Epithelial cell of esophagus (primary cell): ENCODE data around the gene ETDA.

Experiments used
- DNase-seq: peaks from one replicate; pipeline ENCODE4 v3.0.0; 2010; ENCODE audit warnings: low read depth
- H3K4me3 ChIP-seq: 2 replicates; pipeline ENCODE4 v1.5.1; 2011; ENCODE audit warnings: mild to moderate bottlenecking, low read length, control low read depth
- TF ChIP-seq, protein P1 (sequence below): IDR thresholded peaks from 2 replicates; pipeline ENCODE4 v1.5.1; 2011; ENCODE audit warnings: low read depth, mild to moderate bottlenecking, low read length, control low read depth, inconsistent platforms; ENCODE audit not compliant: insufficient read depth; ENCODE audit errors: missing control alignments

The ETDA gene

DNA sequence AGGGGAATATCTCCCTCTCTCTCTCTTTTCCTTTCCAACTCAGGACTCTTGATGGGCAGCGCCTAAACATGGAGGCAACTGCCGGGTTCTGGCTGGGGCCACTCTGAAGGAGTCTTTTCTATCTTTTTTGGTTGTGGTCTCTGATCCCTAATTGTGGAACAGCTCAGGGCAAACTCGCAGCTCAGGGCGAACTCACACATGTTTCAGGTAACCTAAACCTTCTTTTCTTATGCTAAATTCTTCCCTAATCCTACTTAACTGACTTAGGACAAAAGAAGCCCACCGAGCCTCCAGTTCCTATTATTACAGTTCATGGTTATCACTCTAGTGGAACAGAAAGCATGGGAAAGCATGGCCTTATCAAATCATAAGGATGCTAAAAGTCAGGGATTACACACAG lies 21.3 kb downstream of the ETDA start:
- TF ChIP-seq, protein P1, sequence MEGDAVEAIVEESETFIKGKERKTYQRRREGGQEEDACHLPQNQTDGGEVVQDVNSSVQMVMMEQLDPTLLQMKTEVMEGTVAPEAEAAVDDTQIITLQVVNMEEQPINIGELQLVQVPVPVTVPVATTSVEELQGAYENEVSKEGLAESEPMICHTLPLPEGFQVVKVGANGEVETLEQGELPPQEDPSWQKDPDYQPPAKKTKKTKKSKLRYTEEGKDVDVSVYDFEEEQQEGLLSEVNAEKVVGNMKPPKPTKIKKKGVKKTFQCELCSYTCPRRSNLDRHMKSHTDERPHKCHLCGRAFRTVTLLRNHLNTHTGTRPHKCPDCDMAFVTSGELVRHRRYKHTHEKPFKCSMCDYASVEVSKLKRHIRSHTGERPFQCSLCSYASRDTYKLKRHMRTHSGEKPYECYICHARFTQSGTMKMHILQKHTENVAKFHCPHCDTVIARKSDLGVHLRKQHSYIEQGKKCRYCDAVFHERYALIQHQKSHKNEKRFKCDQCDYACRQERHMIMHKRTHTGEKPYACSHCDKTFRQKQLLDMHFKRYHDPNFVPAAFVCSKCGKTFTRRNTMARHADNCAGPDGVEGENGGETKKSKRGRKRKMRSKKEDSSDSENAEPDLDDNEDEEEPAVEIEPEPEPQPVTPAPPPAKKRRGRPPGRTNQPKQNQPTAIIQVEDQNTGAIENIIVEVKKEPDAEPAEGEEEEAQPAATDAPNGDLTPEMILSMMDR = no peak
- no peak for DNase-seq

DNA sequence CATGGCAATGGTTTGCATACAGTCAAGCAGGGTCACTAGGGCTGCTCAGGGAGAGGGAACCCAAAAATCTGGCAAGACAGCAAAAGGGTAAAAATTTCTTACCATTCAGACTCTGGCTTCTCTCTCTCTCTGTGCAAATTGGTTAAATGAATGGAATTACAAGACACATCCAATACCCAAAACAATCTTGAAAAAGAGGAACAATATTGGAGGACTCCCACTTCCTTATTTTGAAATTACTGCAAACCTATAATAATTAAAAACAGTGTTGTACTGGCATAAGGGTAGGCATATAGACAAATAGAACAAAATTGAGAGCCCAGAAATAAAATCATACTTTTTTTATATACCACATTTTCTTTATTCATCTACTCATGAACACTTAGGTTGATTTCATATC lies 24.1 kb downstream of the ETDA start:
- TF ChIP-seq, protein P1 = no peak
- no peak overlapping the region for H3K4me3 ChIP-seq

More for the DNA sequence above, 21.3 kb downstream of the ETDA start:
- no peak overlapping the region for H3K4me3 ChIP-seq

DNA sequence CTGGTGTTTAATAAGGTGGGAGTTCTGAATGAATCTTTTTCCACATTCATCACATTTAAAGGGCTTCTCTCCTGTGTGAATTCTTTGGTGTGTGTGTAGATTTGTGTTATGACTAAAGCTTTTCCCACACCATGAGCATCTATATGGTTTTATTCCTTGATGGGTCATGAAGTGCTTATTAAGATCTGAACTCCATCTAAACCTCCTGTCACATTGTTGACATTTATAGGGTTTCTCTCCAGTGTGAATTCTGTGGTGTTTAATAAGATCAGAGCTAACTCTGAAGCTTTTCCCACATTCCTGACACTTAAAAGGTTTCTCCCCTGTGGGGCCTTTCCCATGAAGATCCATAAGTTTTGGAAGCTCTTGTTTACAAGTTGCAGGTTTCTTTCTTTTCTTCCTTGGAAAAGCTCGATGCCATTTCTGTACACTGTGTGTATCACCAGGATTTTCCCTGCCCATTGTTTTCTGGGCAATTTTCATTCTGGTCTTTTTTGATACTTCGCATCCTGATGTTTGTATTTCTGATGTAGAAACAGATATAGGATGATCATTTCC lies 35.5 kb downstream of the ETDA start:
- no peak overlapping the region for H3K4me3 ChIP-seq
- no peak for DNase-seq
- TF ChIP-seq, protein P1 = no peak

More for the DNA sequence above, 24.1 kb downstream of the ETDA start:
- no peak for DNase-seq

DNA sequence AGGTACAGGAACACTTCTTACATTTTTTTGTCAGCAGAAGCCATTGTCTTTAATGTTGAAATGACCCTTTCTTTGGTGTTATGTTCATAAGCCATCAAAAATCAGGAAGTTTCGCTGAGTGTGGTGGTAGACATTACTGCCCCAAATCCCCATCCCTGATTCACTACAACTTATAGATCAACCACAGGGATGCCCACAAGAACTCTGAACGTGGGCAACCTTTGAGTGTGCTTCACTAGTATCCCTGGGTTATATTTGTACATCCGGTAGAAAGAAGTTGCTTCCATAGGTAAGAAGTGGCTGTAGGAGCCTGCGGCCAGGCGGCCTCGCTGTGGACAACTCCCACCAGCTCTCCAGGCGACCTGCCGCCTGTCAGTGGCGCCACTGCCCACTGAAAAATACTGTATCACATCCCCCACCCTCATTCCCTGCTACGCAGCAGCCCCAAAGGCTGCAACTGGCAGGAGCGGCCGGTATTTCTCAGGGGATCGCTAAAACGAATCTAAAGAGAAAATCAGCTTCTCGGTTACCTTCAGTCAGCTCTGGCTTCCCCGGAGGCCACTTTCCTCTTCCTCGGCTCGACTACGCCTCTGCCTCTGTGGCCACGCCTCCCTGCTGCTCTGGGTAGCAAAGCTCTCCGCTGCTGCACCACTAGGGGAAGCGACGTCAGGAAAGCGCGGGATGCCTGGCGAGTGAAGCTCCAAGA lies 43.5 kb downstream of the ETDA start:
- peak; percentile 44 for DNase-seq
- H3K4me3 ChIP-seq = peak overlapping the region; percentile 23

DNA sequence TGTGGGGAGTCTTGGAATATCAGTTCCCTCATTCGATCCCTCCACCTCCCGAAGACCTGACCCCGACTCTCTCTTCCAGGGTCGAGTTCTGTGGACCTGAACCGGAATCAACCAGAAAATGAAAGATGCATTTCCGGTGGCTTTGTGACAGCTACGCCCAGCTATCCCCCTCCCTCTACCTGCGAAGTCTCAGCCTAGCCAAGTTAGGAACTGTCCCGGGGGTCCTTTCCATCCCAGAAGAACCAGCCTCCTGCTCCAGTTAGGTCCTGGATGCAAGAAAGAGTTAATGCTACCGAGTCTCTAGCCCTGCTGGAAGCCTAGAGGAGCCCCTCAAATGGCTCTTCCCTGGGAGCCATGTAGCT lies 44.1 kb downstream of the ETDA start:
- no peak for DNase-seq
- TF ChIP-seq, protein P1 = no peak
- H3K4me3 ChIP-seq = no peak overlapping the region

More for the DNA sequence above, 43.5 kb downstream of the ETDA start:
- TF ChIP-seq, protein P1 = peak; percentile 36

DNA sequence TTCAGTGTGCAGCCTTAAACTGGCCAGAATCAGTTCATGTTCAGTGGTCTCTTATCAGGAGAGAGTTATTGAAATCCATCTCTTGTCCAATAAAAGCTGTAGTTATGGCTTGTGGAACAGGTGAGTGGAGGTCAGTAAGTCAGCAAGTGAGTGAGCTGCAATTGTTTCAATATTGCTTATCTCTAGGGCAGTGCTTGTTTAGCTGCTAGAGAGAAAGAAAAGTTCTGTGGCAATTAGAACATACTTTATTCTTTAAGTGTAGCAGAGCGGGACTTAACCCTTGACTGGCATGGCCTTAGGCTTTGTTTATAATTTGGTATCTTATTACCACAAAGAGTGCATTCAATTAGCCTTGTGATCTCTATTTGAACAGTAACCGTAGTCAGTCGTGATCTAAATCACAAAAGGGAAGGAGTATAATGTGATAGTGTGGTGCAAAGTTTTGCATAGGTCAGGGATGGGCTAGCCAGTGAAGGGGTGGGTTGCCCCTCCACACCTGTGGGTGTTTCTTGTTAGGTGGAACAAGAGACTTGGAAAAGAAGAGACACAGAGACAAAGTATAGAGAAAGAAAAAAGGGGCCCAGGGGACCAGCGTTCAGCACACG lies 50.5 kb downstream of the ETDA start:
- no peak overlapping the region for H3K4me3 ChIP-seq
- TF ChIP-seq, protein P1 = no peak
- no peak for DNase-seq
